MG63 (cell line): ENCODE measurements around the gene VSIG10L. TPM values are rescaled to one million over a fixed set of nuclear protein-coding genes. Genes with fewer than 3 reads are reported as not detected.

Experiments
- DNase-seq: peaks from one replicate; pipeline ENCODE4 v3.0.0-alpha.2; 2020
- H3K27me3 ChIP-seq: fragments of 250-450 bp; sonication (Bioruptor Pico); 2 replicates; pipeline ENCODE4 v1.5.1; 2020; ENCODE audit warnings: mild to moderate bottlenecking, moderate library complexity
- H3K36me3 ChIP-seq: fragments of 250-450 bp; sonication (Bioruptor Pico); 2 replicates; pipeline ENCODE4 v1.5.1; 2020; ENCODE audit warnings: mild to moderate bottlenecking, moderate library complexity
- H3K4me3 ChIP-seq: fragments of 250-450 bp; sonication (Bioruptor Pico); 2 replicates; pipeline ENCODE4 v1.5.1; 2020; ENCODE audit warnings: mild to moderate bottlenecking, moderate library complexity
- H3K9me3 ChIP-seq: fragments of 250-450 bp; sonication (Bioruptor Pico); 2 replicates; pipeline ENCODE4 v1.5.1; 2020; ENCODE audit warnings: mild to moderate bottlenecking, moderate library complexity
- total RNA-seq: library from RNA; depleted of rRNA; stranded (reverse); fragments of >200 nt; shearing (Covaris generic); gene quantifications from 2 replicates; pipeline ENCODE4 v1.2.3, GENCODE V29; 2014; ENCODE audit warnings: low replicate concordance

Gene VSIG10L
- total RNA-seq, 1 experiment from 2014 or later, result 0.95 TPM

GRCh38 chr19:51367565-51368365 is 25.8 kb upstream of the VSIG10L start:
- 0 out of 2 replicates have a peak, but pooled peaks cover 2% of the 10 kb centered on the region for H3K36me3 ChIP-seq
- H3K4me3 ChIP-seq, result peak overlapping the region; percentile 98
- no peaks in the 10 kb centered on the region for H3K9me3 ChIP-seq
- DNase-seq, result peak; percentile 98
- H3K27me3 ChIP-seq, result no peaks in the 10 kb centered on the region

- H3K4me3 ChIP-seq, result peak overlapping the region; percentile 98
- H3K36me3 ChIP-seq, result peaks cover 6% of the 10 kb centered on the region; the same call in 1 of the 2 replicates
- no peaks in the 10 kb centered on the region for H3K27me3 ChIP-seq
- DNase-seq, result no peak
- no peaks in the 10 kb centered on the region for H3K9me3 ChIP-seq
Observed at GRCh38 chr19:51367255-51367564, 25.3 kb upstream of the VSIG10L start.

GRCh38 chr19:51366389-51367254 is 24.7 kb upstream of the VSIG10L start:
- DNase-seq, result peak; percentile 99
- Histone ChIP-seq H3K36me3 (peaks cover 7% of the 10 kb centered on the region; the same call in 1 of the 2 replicates), H3K27me3 (no peaks in the 10 kb centered on the region), H3K9me3 (no peaks in the 10 kb centered on the region), H3K4me3 (peak overlapping the region; percentile 98)

- no peak for DNase-seq
- no peaks in the 10 kb centered on the region for H3K9me3 ChIP-seq
- peaks cover 7% of the 10 kb centered on the region for H3K36me3 ChIP-seq
- peak within 1 kb of the TSS; percentile 98 for H3K4me3 ChIP-seq
- no peaks in the 10 kb centered on the region for H3K27me3 ChIP-seq
Observed at GRCh38 chr19:51365965-51366388, 24.0 kb upstream of the VSIG10L start, which contains the start of gene ETFB. ETFB (minus strand) TSS chr19:51366388; CDS start chr19:51366326, 62 bp downstream.

GRCh38 chr19:51365211-51365964 is 23.4 kb upstream of the VSIG10L start:
- Histone ChIP-seq H3K9me3 (no peaks in the 10 kb centered on the region), H3K4me3 (peak overlapping the region; percentile 98), H3K36me3 (peaks cover 7% of the 10 kb centered on the region), H3K27me3 (no peaks in the 10 kb centered on the region)
- peak; percentile 39 for DNase-seq

GRCh38 chr19:51364200-51365106 is 22.5 kb upstream of the VSIG10L start:
- Histone ChIP-seq H3K36me3 (peaks cover 7% of the 10 kb centered on the region), H3K4me3 (peak overlapping the region; percentile 98; the same call in 1 of the 2 replicates), H3K27me3 (no peaks in the 10 kb centered on the region), H3K9me3 (no peaks in the 10 kb centered on the region)
- DNase-seq, result no peak

GRCh38 chr19:51361239-51361638 is 19.3 kb upstream of the VSIG10L start:
- no peaks in the 10 kb centered on the region for H3K9me3 ChIP-seq
- H3K4me3 ChIP-seq, result no peak overlapping the region
- peaks cover 7% of the 10 kb centered on the region for H3K36me3 ChIP-seq
- H3K27me3 ChIP-seq, result no peaks in the 10 kb centered on the region
- DNase-seq, result no peak

- Histone ChIP-seq H3K36me3 (peaks cover 4% of the 10 kb centered on the region), H3K9me3 (no peaks in the 10 kb centered on the region), H3K4me3 (no peak overlapping the region), H3K27me3 (no peaks in the 10 kb centered on the region)
- peak; percentile 92 for DNase-seq
Observed at GRCh38 chr19:51359294-51359693, 17.4 kb upstream of the VSIG10L start.

- H3K36me3 ChIP-seq, result peaks cover 4% of the 10 kb centered on the region
- no peaks in the 10 kb centered on the region for H3K27me3 ChIP-seq
- no peak overlapping the region for H3K4me3 ChIP-seq
- DNase-seq, result no peak
- no peaks in the 10 kb centered on the region for H3K9me3 ChIP-seq
Observed at GRCh38 chr19:51357952-51358351, 16.0 kb upstream of the VSIG10L start.

GRCh38 chr19:51356159-51356801 is 14.3 kb upstream of the VSIG10L start:
- H3K27me3 ChIP-seq, result no peaks in the 10 kb centered on the region
- H3K4me3 ChIP-seq, result no peak overlapping the region
- H3K36me3 ChIP-seq, result no peaks in the 10 kb centered on the region; the same call in none of the 2 replicates
- DNase-seq, result no peak
- H3K9me3 ChIP-seq, result no peaks in the 10 kb centered on the region

- no peaks in the 10 kb centered on the region for H3K9me3 ChIP-seq
- H3K36me3 ChIP-seq, result peaks cover 11% of the 10 kb centered on the region
- no peak for DNase-seq
- no peak overlapping the region for H3K4me3 ChIP-seq
- H3K27me3 ChIP-seq, result no peaks in the 10 kb centered on the region
Observed at GRCh38 chr19:51354742-51355148, 12.8 kb upstream of the VSIG10L start.

- no peak for DNase-seq
- Histone ChIP-seq H3K36me3 (peaks cover 14% of the 10 kb centered on the region), H3K27me3 (no peaks in the 10 kb centered on the region), H3K4me3 (no peak overlapping the region), H3K9me3 (no peaks in the 10 kb centered on the region)
Observed at GRCh38 chr19:51354103-51354741, 12.3 kb upstream of the VSIG10L start.

- DNase-seq, result no peak
- Histone ChIP-seq H3K36me3 (peaks cover 21% of the 10 kb centered on the region), H3K4me3 (no peak overlapping the region), H3K27me3 (no peaks in the 10 kb centered on the region), H3K9me3 (no peaks in the 10 kb centered on the region)
Observed at GRCh38 chr19:51352783-51353360, 10.9 kb upstream of the VSIG10L start.

- no peaks in the 10 kb centered on the region for H3K9me3 ChIP-seq
- H3K27me3 ChIP-seq, result no peaks in the 10 kb centered on the region
- peaks cover 36% of the 10 kb centered on the region for H3K36me3 ChIP-seq
- no peak for DNase-seq
- H3K4me3 ChIP-seq, result no peak overlapping the region
Observed at GRCh38 chr19:51351266-51351990, 9.5 kb upstream of the VSIG10L start.
